ENCODE data around the gene NACC2. TPM values are rescaled to one million over a fixed set of nuclear protein-coding genes. Genes with fewer than 3 reads are reported as not detected.
A peak's percentile ranks its signal among the peaks of the same experiment; 100 is the strongest.

Gene NACC2
- total and polyA plus RNA-seq, 9 of the 15 experiments (the other 6 are each of a cell fraction or from before 2014, with no cell fraction given) = 0.70 to 25.1 (median 5.6) TPM

- peaks cover 20% of the 10 kb centered on the region; the same call in 1 of the 3 replicates for H3K36me3 ChIP-seq (ENCODE audit: control insufficient read depth, insufficient read depth, low read length)
- CTCF ChIA-PET (ENCODE audit: low intra/inter-chr PET ratio) = no interaction called here
- intact Hi-C loops (cut with micrococcal nuclease) (no loop called here), in situ Hi-C loops (cut with MboI) (no loop called here)
- no peak for DNase-seq (ENCODE audit: extremely low read depth in 1 of 4, low spot score in 3 of 4)
- TF ChIP-seq ZBTB33 (CRISPR knock-in tag; IDR thresholded peaks at IDR 0.05) = peak; percentile 93
- TF ChIP-seq, protein P1, sequence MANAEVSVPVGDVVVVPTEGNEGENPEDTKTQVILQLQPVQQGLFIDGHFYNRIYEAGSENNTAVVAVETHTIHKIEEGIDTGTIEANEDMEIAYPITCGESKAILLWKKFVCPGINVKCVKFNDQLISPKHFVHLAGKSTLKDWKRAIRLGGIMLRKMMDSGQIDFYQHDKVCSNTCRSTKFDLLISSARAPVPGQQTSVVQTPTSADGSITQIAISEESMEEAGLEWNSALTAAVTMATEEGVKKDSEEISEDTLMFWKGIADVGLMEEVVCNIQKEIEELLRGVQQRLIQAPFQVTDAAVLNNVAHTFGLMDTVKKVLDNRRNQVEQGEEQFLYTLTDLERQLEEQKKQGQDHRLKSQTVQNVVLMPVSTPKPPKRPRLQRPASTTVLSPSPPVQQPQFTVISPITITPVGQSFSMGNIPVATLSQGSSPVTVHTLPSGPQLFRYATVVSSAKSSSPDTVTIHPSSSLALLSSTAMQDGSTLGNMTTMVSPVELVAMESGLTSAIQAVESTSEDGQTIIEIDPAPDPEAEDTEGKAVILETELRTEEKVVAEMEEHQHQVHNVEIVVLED (CRISPR knock-in tag; IDR thresholded peaks at IDR 0.05) = no peak
- TF ChIP-seq POLR2G (IDR thresholded peaks at IDR 0.05; ENCODE audit: low read depth, low read length) = peak; percentile 62; the same call in 1 of the 2 replicates
- H3K27ac ChIP-seq (ENCODE audit: extremely low read depth, low read depth, low read length) = no peak overlapping the region
- H3K27me3 ChIP-seq (ENCODE audit: control insufficient read depth in 2 of 2, insufficient read depth in 2 of 2, low read length in 2 of 2) = no peaks in the 10 kb centered on the region
- no peaks in the 10 kb centered on the region for H3K9me3 ChIP-seq (replicated peaks; ENCODE audit: control insufficient read depth, insufficient read depth, low read depth, low read length)
- no peak for FAIRE-seq
- ATAC-seq = no peak
- POLR2A ChIA-PET = interaction anchor here (0.7 kb wide), 1 partner anchor 133 kb away, joined by 3 read pairs; no protein-coding TSS in a partner anchor
- H3K4me3 ChIP-seq = no peak overlapping the region
- H2AFZ ChIP-seq (ENCODE audit: low read depth, low read length) = no peak overlapping the region
- H3K4me2 ChIP-seq (ENCODE audit: insufficient read depth, low read length) = no peak overlapping the region
- H4K20me1 ChIP-seq (replicated peaks; ENCODE audit: control insufficient read depth, insufficient read depth, low read length) = no peaks in the 10 kb centered on the region
- BruUV-seq (replicated peaks) = no TSS peak
- H3K9ac ChIP-seq (ENCODE audit: insufficient read depth in 1 of 2, low read depth in 2 of 2, low read length in 2 of 2) = peak overlapping the region in 1 of 2 experiments; percentile 94; a peak in 2 of 4 replicates
- H3K79me2 ChIP-seq (ENCODE audit: control insufficient read depth, insufficient read depth, low read length) = peaks cover 31% of the 10 kb centered on the region
- no peaks in the 10 kb centered on the region for H3K9me1 ChIP-seq (ENCODE audit: control insufficient read depth, insufficient read depth, low read length)
- H3K4me1 ChIP-seq (replicated peaks in 1 of 2; ENCODE audit: control insufficient read depth in 2 of 2, insufficient read depth in 2 of 2, low read length in 2 of 2) = peaks cover 18 to 78% of the 10 kb centered on the region in 2 experiments
- WGBS (ENCODE audit: insufficient coverage, low coverage, missing lambda C conversion rate) = 95% methylated on average over 16 of the region's 69 CpGs
Observed at GRCh38 chr9:136116360-136117098, 21.4 kb upstream of the NACC2 start.

Data from K562 (cell line).